Activated CD4-positive, alpha-beta T cell treated with anti-CD3 and anti-CD28 coated beads, Interleukin-2, Interleukin-6, amounts not matched to agents 100 ng/mL and 50 ng/mL, durations not matched to agents 16 hours and 8 hours (primary cell): ENCODE results near the gene DHRS1.

Source experiments
- DNase-seq: peaks from one replicate; pipeline ENCODE4 v3.0.0-alpha.2; 2020

DHRS1 gene

DNA sequence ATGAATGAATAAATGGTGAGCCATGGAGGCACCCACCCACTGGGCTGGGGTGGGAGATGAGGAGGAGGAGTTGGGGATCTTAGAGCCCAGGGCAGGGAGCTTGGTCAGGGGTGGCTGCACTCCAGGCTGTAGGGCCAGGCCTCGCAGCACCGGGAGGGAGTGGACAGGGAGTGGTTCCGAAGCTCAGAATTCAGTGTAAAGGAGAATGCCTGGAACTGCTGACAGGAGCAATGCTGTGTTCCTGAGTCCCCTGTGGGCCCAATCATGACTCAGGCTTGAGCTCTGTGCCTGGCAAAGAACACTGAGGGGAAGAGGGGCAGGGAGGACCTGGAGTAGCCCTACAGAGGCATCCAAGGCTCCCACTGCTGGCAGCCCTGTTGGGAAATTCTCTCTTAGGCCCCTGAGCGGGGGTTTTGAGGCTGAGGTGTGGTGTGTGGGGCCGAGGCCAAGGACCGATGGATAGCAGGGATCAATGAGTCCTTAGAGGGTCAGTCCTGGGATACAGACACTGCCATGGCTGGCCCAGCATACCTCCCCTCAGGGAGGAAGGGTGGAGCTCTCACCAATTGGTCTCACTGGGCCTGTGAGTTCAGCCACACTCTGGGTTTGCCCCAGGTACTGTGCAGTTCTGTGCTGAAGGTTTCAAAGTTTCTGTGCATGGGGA lies 18.7 kb downstream of the DHRS1 start:
- DNase-seq = no peak

DNA sequence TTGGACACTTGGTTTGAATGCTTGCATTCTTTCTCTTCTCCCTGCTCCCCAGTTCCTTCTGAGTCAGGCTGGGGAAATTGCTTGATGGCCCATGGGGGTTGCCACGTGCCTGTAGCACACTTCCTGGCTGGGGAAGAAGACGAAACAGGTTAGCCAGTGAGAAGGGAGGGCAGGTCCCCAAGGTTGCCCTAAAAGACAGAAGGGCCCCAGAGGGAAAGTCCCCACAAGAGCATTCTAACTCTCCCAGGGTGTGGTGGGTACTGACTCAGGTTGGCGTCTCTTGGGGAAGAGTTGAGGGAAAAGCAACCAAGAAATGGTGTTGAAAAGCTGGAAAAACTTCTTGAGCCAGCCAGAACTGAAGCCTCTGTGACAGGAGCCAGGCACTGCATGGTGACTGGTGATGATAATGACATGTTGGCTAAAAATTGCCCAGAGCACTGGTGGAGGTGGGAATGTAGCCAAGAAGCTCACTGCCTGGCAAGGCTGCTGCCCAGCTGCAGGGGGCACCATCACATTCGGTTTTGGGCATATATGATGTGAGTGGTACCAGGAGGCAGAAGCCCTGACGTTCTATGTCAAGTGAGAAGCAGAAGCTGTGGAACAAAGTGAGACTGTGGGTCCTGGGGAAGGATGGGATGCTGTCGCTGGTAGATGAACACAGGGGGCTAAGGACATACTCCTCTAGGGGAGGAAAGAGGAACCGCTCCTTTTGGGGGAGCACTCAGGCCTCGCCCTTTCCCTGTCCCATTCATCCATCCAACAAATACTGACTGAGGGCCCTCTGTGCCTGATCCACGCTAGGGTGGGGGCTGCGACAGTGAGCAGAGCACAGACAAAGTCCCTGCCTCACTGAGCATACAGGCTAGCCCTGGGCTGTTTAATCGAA lies 20.0 kb downstream of the DHRS1 start:
- peak; percentile 71 for DNase-seq

DNA sequence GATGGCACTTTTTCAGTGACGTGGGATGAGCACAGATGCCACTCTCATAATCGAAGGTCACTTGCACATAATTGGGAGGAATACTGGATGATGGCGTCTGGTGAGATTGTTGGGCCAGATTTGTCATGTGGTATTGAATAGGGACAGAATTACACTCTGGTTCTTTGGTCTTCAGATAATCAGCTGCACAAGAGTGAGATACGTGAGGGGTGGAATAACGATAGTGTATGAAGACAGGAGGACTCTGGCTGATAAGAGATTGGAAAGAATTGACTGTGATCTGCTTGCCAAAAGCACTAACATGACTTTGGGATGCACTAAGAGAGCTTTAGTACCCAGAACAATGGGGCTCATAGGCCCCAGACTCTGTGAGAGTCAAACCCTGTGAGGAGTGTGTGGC lies 21.2 kb downstream of the DHRS1 start:
- DNase-seq = no peak

DNA sequence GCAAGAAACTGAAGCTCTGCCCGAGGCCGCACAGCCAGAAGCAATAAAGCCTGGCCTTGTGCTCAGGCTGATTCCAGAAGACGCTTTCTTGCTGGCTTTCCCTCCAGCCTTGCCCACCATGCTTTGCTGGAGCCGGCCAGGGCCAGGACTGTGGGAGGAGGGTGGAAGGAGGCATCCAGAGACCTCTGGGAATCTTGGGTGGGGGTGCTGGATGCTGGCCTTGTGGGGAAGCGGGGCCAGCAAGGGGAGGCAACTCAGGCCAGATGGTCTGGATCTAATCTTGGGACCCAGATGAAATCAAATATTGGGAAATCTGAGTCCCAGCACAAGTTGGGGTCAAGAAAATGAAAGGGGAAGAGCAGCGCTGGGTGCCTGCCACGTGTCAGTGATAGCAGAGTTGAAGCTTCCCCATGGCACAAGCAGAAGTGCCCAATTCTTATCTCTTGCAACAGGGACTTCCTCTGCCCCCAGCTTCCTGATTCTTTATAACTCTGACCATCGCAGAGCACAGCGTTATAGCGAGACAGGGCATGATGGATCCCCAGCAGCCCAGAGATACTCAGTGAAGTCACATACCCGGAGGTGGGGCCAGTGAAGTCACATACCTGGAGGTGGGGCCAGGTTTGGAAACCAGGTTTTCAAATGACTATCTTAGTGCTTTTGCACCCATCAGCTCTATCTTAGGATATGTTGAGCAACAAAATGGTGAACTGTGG lies 21.8 kb downstream of the DHRS1 start:
- DNase-seq = no peak

DNA sequence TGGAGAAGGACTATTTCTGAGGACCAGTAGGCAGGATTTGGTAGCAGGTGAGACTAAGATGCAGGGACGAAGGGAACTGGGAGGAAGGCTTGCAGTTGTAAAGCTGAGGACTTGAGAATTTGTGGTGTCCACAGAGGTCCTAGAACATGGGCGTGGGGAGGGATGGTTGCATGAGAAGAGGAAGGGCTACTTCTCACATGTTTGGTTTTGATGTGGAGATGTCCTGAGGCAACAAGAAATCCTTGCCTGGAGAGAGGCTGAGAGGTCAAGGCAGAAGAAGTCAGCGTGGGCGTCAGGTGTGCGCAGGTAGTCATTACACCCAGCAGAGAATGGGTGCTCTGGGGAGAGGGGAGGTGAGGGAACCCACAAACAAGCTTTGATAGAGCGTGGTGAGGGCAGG lies 22.5 kb downstream of the DHRS1 start:
- DNase-seq = no peak

DNA sequence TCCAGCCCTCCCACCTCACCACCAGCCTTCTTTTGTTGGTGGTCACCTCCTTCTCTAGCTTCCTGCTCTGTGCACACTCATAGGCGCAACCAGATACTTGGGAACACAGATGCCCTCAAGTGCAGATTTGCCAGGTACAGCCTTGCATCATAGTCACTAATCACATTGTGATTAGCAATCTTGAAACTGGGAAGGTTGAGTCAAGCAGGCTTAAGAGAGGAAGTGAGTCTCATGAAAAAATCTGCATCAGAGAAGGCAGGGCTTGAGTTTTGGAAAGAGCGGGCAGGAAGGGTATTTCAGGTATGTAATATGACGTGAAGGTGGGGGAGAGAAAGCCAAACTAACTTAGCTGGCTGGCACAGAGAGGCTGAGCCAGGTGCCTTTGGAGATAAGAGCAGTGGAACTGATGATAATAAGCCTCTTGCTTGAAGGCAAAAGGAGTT lies 25.5 kb downstream of the DHRS1 start:
- peak; percentile 91 for DNase-seq

DNA sequence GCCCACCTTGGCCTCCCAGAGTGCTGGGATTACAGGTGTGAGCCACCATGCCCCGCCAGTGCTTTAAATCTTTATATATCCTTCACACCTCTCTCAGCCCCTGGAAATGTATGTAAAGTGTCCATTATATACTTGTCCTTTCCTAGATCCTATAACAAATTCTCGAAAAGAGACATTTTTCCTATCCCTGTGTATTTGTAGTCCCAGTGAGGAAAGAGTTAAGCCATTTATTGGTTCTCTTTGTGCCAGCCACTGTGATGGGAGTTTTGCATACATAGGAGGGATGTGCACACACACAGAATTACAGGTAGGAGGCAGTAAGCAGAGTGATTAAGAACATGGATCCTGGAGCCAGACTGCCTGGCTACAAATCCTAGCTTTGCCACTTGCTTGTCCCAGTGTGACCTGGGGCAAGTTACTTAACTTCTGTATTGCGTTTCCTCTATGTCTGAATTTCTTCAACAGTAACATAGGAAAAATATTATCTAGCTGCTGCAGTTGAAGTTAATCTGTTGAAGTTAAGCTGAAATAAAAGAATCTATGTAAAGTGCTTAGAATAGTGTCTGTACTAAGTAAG lies 26.1 kb downstream of the DHRS1 start:
- DNase-seq = no peak

DNA sequence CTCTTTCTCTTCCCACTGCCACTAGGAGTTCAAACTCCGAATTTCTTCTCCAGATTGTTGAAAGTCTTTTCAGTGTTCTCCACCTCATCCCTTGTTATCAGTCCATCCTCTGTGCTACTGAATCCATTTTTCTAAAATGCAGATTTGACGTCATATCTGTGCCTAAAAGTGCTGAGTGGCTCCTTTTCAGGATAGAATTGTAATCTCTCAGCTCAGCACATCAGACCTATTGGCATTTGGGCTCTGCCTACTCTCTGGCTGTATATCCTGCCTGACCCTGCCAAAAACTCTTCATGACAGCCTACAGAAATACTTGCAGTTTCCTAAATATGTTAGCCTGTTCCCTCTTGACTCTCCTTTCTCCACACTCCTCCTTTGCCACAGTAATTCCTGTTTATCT lies 27.1 kb downstream of the DHRS1 start:
- DNase-seq = no peak

DNA sequence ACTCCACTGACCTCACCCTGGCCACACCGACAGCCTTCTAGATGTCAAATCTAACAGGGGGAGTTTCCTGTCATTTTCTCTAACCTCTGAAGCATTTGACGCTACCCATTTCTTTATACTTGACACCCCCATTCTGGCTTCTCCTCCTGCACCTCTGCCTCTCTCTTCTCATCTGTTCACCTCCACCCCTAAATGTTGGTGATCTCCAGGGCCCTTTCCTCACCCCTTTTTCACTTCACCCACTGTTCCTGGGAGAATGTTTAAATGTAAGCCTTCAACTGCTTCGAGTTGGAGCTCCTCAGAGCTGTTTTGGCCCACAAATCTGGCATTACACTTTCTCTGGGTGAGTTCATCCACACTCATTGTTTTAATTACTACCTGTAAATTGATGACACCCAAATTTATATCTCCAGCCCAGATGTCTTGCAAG lies 27.7 kb downstream of the DHRS1 start:
- no peak for DNase-seq

DNA sequence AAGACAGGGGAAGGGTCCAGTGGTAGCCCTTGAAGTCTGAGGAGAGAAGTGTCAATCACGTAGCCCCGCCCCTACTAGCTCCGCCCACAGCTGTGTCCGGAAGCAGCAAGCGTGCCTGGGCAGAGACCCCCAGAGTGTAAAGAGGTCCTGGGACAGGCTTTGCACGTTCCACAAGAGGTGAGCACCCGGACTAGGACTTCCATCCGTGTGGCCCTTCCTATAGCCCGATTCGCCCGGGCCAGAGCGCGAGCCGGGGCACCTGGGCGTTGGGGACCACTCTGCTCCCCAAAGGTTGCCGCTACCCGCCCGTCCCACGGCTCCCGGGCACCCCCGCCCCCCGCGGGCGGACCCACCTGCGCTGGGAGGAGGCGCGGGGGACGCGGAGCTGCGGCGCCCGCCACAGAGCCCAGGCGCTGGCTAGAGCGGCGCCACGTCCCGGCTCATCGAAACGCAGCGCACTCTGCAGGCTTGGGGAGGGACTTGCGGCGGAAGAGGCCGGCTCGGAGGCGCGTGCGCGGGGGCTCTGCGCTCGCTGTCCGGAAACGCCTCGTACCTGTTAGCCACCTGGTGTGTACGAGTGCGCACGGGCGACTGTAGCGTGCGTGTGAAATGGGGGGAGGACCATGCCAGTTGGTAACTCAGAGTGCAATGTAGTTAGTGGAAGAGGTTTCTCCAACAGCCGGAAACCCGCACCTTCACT lies 28.3 kb downstream of the DHRS1 start, which contains the start of gene RABGGTA:
Gene RABGGTA (minus strand): TSS at position 464 of the 700 bp plus-strand sequence. CDS start 482 bp downstream, outside the sequence.
- peak; percentile 92 for DNase-seq

DNA sequence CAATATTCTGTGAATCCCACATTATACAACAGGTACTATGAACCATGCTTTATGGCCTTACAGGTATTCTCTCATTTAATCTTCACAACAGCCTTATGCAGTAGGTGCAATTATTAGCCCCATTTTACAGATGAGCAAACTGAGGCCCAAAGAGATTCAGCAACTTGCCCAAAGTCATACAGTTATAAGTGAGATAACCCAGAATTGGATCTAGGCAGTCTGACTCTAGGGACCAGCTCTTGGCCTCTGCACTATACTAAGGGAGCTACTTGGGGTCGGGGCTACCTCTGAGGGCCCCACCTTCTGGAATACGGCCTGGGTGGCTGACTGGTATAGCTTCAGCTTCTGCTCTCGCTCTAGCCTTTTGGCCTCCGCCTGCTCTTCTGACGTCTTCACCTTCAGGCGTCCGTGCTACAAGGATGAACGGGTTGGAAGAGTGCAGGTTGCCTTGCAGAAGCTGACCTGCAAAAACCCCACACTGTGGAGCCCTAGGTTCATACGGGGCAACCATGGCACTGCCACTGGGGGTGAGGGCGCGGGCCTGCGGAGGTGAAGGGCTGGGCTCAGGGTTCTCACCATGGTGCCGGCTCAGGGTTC lies 28.9 kb downstream of the DHRS1 start:
- no peak for DNase-seq

DNA sequence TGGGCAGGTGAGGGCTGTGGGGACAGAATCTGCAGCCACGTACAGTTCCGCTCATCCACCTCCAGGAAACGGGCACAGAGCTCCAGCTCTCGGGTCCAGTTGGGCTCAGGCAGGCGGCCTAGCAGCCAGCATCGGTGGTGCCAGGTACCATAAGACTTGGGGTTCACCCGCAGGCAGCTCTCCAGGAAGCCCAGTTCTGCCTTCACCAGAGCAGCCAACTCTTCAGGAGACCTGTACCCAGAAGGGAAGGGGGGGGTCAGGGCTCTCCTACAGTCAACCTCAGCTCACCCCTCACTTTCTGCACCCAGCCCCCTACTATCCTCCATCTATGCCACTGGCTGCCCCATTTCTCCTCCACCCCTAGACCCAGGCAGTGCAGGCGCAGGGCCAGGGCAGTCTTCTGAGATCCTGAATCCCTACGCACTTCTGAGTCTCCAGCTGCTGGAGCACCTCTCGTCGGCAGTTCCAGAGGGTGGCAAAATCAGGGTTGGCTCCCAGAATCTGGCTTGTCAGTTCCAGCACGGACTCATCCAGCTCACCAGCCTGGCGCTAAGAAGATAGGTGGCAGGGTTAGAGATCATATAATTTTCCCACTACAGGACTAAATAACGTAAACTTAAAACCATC lies 29.6 kb downstream of the DHRS1 start:
- DNase-seq = no peak

DNA sequence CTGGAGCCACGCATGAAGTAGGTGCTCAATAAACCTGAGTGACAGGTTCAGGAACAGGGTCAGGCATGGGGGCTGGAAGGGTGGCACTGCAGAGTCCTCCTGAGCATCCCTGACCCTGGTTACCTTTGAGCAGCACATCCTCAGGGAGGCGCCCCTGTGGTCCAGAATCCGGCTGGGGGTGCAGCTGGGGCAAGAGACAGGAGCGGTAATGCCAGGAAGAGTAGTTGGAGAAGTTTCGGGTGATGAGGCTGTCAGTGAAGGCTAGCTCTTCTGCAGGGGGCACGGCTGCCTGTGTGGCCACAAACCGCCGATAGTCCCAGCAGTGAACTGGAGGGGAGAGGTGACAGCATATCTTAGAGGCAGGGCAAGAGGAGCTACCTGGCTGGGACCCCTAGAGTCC lies 30.2 kb downstream of the DHRS1 start:
- no peak for DNase-seq

DNA sequence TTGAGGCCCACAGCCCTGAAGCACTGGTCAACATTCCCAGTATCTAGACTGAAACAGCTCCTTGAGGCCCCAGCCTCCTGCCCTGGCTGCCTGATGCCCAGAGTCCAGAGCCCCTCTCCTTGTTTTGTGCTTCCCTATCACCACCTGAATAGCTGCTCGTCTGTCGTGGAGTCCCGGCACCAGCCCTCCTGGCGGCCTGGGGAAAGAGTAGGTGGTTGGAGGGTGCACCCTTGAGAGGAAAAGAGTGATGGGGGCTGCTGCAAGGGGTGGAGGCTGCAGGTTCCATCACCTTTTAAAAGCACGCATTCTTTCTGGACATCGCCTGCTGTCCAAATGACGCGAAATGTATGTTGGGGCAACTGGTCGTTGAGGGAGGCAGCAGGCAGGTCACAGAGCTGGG lies 31.4 kb downstream of the DHRS1 start:
- no peak for DNase-seq

DNA sequence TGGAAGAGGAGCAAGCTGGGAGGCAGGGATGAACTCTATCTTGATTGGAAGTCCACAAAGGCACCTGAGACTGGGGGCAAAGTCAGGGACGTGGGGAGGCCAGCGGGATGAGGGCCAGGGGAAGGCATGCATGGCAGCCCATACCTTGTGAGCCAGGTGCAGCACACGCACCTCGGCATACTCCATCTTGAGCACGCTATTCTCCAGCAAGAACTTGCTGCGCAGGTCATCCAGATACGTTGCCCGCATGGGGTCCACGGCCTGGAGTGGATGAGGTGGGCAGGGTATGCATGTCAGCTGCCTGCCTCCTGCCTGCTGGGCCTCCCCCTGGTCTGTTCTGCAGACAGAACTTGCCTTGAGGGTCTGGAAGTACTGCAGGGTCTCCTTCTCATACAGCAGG lies 32.1 kb downstream of the DHRS1 start:
- DNase-seq = no peak

DNA sequence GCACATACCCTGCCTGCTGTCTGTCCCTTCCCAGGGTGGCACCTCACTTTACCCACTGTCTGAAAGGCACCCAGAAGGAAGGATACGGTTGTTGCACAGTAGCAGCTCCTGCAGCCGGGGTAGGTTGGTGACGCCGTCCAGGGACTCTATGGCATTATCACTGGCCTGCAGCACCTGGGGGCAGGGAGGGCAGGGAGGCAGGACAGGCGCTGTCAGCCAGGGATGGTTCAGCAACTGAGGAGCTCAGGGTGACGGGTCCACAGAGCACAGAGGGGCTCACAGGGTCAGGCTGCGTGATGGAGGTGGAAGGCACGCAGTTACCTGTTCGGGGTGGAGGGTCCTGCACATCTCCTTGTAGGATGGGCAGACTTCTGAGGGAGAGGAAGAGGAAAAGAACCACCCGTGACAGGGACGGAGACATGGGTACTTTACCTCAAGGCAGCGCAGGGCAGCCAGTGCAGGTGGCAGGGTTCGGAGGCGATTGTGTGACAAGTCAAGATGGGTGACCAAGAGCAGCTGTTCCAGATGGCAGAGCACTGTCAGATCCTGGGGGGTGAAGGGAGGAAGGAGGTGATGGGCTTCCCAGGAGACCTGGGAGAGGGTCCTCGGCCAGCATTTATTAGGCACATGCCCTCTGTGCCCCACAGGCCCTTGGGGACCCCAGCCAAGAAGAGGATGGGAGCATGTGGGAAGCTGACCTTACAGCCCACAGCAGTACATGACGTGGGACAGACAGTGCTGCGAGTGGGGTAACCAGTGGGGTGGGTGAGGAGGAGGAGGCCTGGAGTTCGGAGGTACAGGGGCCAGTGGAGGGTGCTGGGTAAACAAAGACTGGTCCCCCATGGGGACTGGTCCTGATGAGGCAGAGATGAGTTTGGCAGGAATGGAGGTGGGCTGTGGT lies 33.0 kb downstream of the DHRS1 start:
- no peak for DNase-seq

DNA sequence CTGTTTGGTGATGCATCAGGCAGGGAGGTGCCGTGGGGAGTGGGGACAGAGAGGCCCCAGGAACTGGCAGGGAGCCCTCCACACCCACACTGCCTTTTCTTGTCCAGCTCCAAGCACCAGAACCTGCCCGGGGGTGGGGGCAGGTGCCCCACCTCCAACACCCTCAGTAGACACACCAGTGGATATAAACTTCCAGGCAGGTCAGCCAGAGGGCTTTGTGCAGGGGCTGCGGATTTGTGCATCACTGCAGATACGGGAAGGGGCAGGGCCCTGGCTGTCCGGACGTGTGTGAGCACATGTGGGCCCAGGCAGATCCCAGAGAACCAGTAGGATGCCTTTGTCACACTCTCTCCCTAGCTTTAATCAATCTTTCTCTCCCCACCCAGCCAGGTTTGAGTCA lies 35.3 kb downstream of the DHRS1 start:
- no peak for DNase-seq

DNA sequence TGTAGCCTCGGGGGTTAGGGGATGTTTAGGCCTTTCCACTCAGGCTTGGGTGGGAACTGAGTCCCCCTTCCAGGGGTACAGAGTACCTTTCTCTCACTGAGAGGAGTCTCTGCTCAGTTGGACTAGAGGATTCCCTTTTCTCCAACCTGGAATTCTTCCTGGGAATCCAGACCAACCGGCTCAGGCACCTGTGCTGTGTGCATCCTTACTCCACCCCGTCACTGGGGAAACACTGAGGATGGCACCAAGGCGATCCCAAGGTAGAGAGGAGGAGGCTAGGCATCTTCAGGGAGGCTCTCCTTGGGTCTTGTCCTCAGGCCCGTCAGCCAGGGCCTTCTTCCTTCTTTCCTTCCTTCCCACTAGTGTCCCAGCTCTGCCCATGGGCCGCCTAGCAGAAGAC lies 35.7 kb downstream of the DHRS1 start:
- DNase-seq = no peak

DNA sequence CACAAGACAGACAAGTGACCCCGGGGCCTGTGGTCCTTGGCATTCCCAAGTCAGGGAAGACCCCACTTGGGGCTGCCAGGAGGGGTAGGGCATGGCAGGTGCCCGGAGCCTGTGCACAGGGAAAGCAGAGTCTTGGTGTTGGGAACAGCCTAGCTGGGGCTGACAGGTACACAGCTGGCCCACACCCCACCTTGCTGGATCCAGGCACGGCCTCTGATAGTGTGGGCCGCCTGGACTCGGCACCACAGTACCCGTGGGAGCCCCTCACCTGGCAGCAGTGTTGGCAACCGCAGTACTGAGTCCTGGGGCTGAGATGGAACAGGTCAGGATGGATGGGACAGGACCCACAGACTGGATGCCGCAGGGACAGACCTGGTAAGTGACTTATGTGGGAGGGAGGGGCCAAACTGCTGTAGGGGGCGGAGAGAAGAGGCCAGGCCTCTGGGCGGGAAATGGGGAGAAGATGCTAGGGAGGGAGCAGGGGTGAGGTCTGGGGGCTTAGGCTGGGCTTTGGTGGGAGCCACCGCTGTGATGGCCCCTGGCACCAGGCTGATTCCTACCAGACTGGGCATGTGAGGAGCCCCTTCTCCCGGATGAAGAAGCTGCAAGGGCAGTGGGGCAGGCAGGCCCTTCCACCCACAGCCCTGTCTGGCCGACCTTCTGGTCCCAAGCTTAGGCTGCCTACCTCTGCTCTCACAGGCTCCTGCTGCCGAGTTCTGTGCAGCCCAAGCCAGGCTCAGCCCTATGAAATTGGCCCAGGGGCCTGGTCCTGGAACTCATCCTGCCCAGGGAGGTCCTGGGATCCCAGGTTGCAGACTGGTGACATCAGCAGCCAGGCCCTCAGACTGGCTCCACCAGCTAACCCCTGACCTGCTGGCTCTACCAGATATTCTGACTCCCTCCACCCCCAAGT lies 36.5 kb downstream of the DHRS1 start, which contains the start of gene TGM1:
Gene TGM1 (minus strand): TSS at position 357 of the 913 bp plus-strand sequence. CDS start 825 bp downstream, outside the sequence.
- DNase-seq = no peak
